Heart left ventricle (tissue), 16 donors: ENCODE data around the gene CDH13. TPM values are rescaled to one million over a fixed set of nuclear protein-coding genes. Genes with fewer than 3 reads are reported as not detected.

Experiments used
- ATAC-seq, 4 donors: fragments of 200-7000 bp; cut with Tn5 transposase; one replicate each; pipeline ENCODE4 v1.9.1; 2020 to 2022; ENCODE audit warnings: moderate library complexity in 4 of 4, mild to moderate bottlenecking in 3 of 4, moderate number of reproducible peaks in 1 of 4
- DNase-seq, 5 donors: peaks; one replicate each; pipeline ENCODE4 v3.0.0-alpha.2; 2020
- H3K27ac ChIP-seq, 12 donors: fragments of 200-600 bp; sonication (generic) in 4 of 12; one replicate each; pipeline versions ENCODE4 v1.5.0 to v1.8.0; 2016 to 2022; ENCODE audit warnings: mild to moderate bottlenecking in 2 of 12
- H3K27me3 ChIP-seq, 9 donors: fragments of 200-600 bp; sonication (generic) in 2 of 9; one replicate each; pipeline versions ENCODE4 v1.5.1 to v1.8.0; 2016 to 2022; ENCODE audit warnings: mild to moderate bottlenecking in 3 of 9
- H3K36me3 ChIP-seq, 9 donors: fragments of 200-600 bp; sonication (generic) in 2 of 9; one replicate each; pipeline versions ENCODE4 v1.5.0 to v1.8.0; 2018 to 2022; ENCODE audit warnings: mild to moderate bottlenecking in 2 of 9
- H3K4me1 ChIP-seq, 12 donors: fragments of 200-600 bp; sonication (generic) in 4 of 12; one replicate each; pipeline versions ENCODE4 v1.5.0 to v1.8.0; 2016 to 2022; ENCODE audit warnings: mild to moderate bottlenecking in 3 of 12
- H3K4me3 ChIP-seq, 12 donors: fragments of 200-600 bp; sonication (generic) in 4 of 12; one replicate each; pipeline versions ENCODE4 v1.5.0 to v1.8.0; 2017 to 2022; ENCODE audit warnings: mild to moderate bottlenecking in 9 of 12, moderate library complexity in 4 of 12
- H3K9me3 ChIP-seq, 12 donors: fragments of 200-600 bp; sonication (generic) in 4 of 12; one replicate each; pipeline versions ENCODE4 v1.5.0 to v1.8.0; 2016 to 2022; ENCODE audit warnings: mild to moderate bottlenecking in 1 of 12
- CTCF ChIP-seq, 12 donors: fragments of 200-600 bp; sonication (generic) in 4 of 12; IDR thresholded peaks; one replicate each; pipeline versions ENCODE4 v1.5.0 to v1.8.0; 2018 to 2022; ENCODE audit warnings: antibody characterized with exemption in 12 of 12, mild to moderate bottlenecking in 5 of 12
- POLR2A ChIP-seq, 2 donors: fragments of 450-650 bp; IDR thresholded peaks; one replicate each; pipeline ENCODE4 v1.6.1; 2017; ENCODE audit warnings: antibody characterized with exemption in 2 of 2, mild to moderate bottlenecking in 2 of 2, moderate library complexity in 2 of 2
- WGBS, 4 donors: extraction: QIAGEN DNeasy Blood & Tissue Kit in 2 of 4; methylation state at CpG; one replicate each; pipeline versions ENCODE4 v1.1.5 to v1.1.7; 2013 to 2018; 5-methylcytosine and 5-hydroxymethylcytosine counted together
- intact Hi-C, 10 donors: fragments of 100-400 bp; cut with DNase I; formaldehyde crosslinking; loops; one replicate each; pipeline versions ENCODE4 v1.11.1 to v1.14.2; 2022
- polyA plus RNA-seq, 2 donors: library from polyadenylated mRNA; stranded (reverse); fragments of 200-250 nt; gene quantifications; one replicate each; pipeline ENCODE4 v1.2.3, GENCODE V29; 2013
- total RNA-seq, 9 donors: library from RNA; depleted of rRNA in 2 of 9; stranded (reverse); fragments of >200 nt in 2 of 9; fragmentation: NEBNext Ultra II Directional in 3 of 9; extraction: Animal tissue kit (Norgen Biotek cat#: 25700) in 3 of 9; gene quantifications; one replicate each; pipeline versions ENCODE4 v1.1.0 to v1.2.4, GENCODE V29; 2016 to 2023
- donor health status: ischemic (EF 13 %, LVEDD 7.1; RV severe dilation, severe dysfunction).
- donor health status: healthy with polysubstance abuse.
- donor health status: DM: no; HTN: yes; CAD: no.
- donor health status: DM: no; HTN: no; CAD: no.
- donor health status: ischemic (EF 25% LVEDD 6.9; RV normal size, moderate dysfunction).
- donor health status: ischemic (EF 25% LVEDD 5.7; RV mildly dilated, moderate dysfunction).
- donor health status: healthy.
- donor health status: DM: yes; HTN: yes; CAD: no.
- donor health status: ischemic (EF 35%, LVEDD 5.7; RV mildly dilated, moderate dysfunction).
- donor health status: nonischemic (EF 11% LVEDD 7.7; RV severe dilation, severe dysfunction).
- donor health status: DM: yes; HTN: yes; CAD: no.
- donor health status: PGD.
- donor health status: ischemic (EF 29% LVEDD 5.4; RV normal size, mild dysfunction).
- donor health status: nonischemic (EF 23%, LVEDD 6.1; RV moderate dilation, normal function).

The CDH13 gene
- total and polyA plus RNA-seq, 11 donors, result 15.0 to 172 (median 137) TPM

- Histone ChIP-seq H3K27ac (no peak overlapping the region), H3K36me3 (peaks cover 0 to 3% (median 0%) of the 10 kb centered on the region in 9 donors), H3K4me1 (peaks cover 0 to 47% (median 25%) of the 10 kb centered on the region in 12 donors), H3K27me3 (no peaks in the 10 kb centered on the region), H3K9me3 (no peaks in the 10 kb centered on the region), H3K4me3 (no peak overlapping the region)
- WGBS, 4 donors, result 93 to 97% (median 95%) methylated on average over 3 of the region's 3 CpGs
- TF ChIP-seq CTCF (IDR thresholded peaks at IDR 0.05), result no peak
- TF ChIP-seq POLR2A (IDR thresholded peaks at IDR 0.05), result no peak
- ATAC-seq, result no peak
- DNase-seq, result no peak
- intact Hi-C loops, result no loop called here
These were observed 157.8 kb downstream of the CDH13 start for GRCh38 chr16:82784573-82784968.

- no peaks in the 10 kb centered on the region for H3K9me3 ChIP-seq
- intact Hi-C loops, result no loop called here
- peaks cover 0 to 3% (median 0%) of the 10 kb centered on the region in 9 donors for H3K36me3 ChIP-seq
- no peak overlapping the region for H3K27ac ChIP-seq
- WGBS, 4 donors, result 56 to 62% (median 62%) methylated on average over 7 of the region's 7 CpGs
- DNase-seq (no peak), ATAC-seq (no peak)
- H3K4me1 ChIP-seq, result peaks cover 0 to 13% (median 2%) of the 10 kb centered on the region in 12 donors
- TF ChIP-seq CTCF (IDR thresholded peaks at IDR 0.05) (no peak), POLR2A (IDR thresholded peaks at IDR 0.05) (no peak)
- H3K27me3 ChIP-seq, result no peaks in the 10 kb centered on the region
- no peak overlapping the region for H3K4me3 ChIP-seq
These were observed 161.5 kb downstream of the CDH13 start for GRCh38 chr16:82788225-82788624.

DNA sequence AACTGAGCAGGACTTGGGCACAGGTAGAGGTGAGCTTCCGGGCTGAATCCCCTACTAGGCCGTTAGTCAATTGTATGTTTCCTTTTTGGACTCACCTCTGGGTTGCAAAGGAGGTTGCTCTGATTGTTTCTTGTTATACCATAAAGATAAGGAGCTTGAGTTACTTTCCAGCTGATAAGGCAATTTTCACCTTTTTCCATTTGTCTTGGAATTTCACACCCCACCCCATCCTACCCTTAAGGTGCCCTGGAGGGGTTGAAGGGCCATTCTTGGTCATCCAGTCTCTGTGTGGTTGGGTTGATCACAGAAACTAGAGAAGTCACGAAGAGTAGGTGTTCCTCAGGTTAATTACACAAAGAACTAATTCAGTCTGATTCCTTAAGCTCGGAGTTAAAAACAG lies 162.2 kb downstream of the CDH13 start:
- no peak for TF ChIP-seq CTCF (IDR thresholded peaks at IDR 0.05)
- intact Hi-C loops, result no loop called here
- no peak overlapping the region for H3K4me3 ChIP-seq
- no peak overlapping the region for H3K27ac ChIP-seq
- H3K4me1 ChIP-seq, result peaks cover 0 to 11% (median 0%) of the 10 kb centered on the region in 12 donors
- H3K9me3 ChIP-seq, result no peaks in the 10 kb centered on the region
- H3K36me3 ChIP-seq, result peaks cover 0 to 3% (median 0%) of the 10 kb centered on the region in 9 donors
- H3K27me3 ChIP-seq, result no peaks in the 10 kb centered on the region
- whole genome bisulfite sequencing, 4 donors, result 83 to 92% (median 89%) methylated on average over 4 of the region's 4 CpGs
- DNase-seq, result no peak
- ATAC-seq, result no peak

DNA sequence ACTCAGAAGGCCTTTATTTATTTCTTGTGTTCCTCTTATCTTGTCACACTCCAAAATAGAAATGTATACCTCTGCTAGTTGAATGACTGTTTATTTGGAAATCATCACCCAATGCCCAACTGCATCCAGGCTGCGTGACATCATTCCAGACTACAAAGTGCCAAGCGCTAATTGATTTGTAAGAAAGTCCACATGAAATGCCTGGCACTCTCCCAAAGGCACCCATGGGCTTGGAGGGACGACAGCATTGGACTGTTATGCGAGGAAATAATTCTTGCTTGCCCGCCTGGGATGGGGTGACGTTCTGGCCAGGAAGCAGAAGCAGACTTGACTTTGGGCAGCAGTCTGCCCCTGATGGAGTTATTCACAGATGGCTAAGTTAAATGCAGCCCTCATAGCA lies 165.9 kb downstream of the CDH13 start:
- WGBS, 4 donors, result 81 to 84% (median 82%) methylated on average over 6 of the region's 6 CpGs

More for the DNA sequence above, 165.9 kb downstream of the CDH13 start:
- no peaks in the 10 kb centered on the region for H3K27me3 ChIP-seq
- TF ChIP-seq CTCF (IDR thresholded peaks at IDR 0.05) (no peak), POLR2A (IDR thresholded peaks at IDR 0.05) (no peak)
- H3K4me1 ChIP-seq, result peaks cover 0 to 11% (median 0%) of the 10 kb centered on the region in 12 donors
- no peak overlapping the region for H3K27ac ChIP-seq
- peaks cover 0 to 3% (median 0%) of the 10 kb centered on the region in 9 donors for H3K36me3 ChIP-seq
- H3K9me3 ChIP-seq, result no peaks in the 10 kb centered on the region
- ATAC-seq, result no peak
- intact Hi-C loops, result no loop called here
- no peak overlapping the region for H3K4me3 ChIP-seq
- no peak for DNase-seq
